ENCODE measurements around the gene ANO7.
"Not testable (repeated sequence)": the region's sequence is repeated elsewhere in the genome, so short reads cannot be mapped to it uniquely, and the experiment has no call there.

ANO7 gene

GRCh38 chr2:241197246-241197645, 8.8 kb downstream of the ANO7 start:
- H3K36me3 ChIP-seq (ENCODE audit: control insufficient read depth, low read depth, low read length); H3K4me1 ChIP-seq (ENCODE audit: control insufficient read depth, low read depth, low read length); H3K27me3 ChIP-seq (ENCODE audit: control insufficient read depth, insufficient read depth, low read length); H3K27ac ChIP-seq (ENCODE audit: low read length); H3K4me3 ChIP-seq (ENCODE audit: low read length); H3K9me3 ChIP-seq (ENCODE audit: control insufficient read depth, low read depth, low read length); H3K9ac ChIP-seq (ENCODE audit: low read length): not testable (repeated sequence)

- Histone ChIP-seq H3K36me3 (ENCODE audit: control insufficient read depth, low read depth, low read length) (no peaks in the 10 kb centered on the region), H3K4me1 (ENCODE audit: control insufficient read depth, low read depth, low read length) (no peaks in the 10 kb centered on the region)
These were observed 9.5 kb downstream of the ANO7 start for GRCh38 chr2:241197947-241198346.

GRCh38 chr2:241198381-241199279, 10.2 kb downstream of the ANO7 start:
- no peaks in the 10 kb centered on the region for H3K4me1 ChIP-seq (ENCODE audit: control insufficient read depth, low read depth, low read length)
- H3K27me3 ChIP-seq (ENCODE audit: control insufficient read depth, insufficient read depth, low read length): no peaks in the 10 kb centered on the region
- no peak overlapping the region for H3K27ac ChIP-seq (ENCODE audit: low read length)
- no peaks in the 10 kb centered on the region for H3K9me3 ChIP-seq (ENCODE audit: control insufficient read depth, low read depth, low read length)
- no peak overlapping the region for H3K9ac ChIP-seq (ENCODE audit: low read length)
- no peaks in the 10 kb centered on the region for H3K36me3 ChIP-seq (ENCODE audit: control insufficient read depth, low read depth, low read length)
- no peak overlapping the region for H3K4me3 ChIP-seq (ENCODE audit: low read length)

More at GRCh38 chr2:241197947-241198346, 9.5 kb downstream of the ANO7 start:
- Histone ChIP-seq H3K9ac (ENCODE audit: low read length) (no peak overlapping the region), H3K4me3 (ENCODE audit: low read length) (no peak overlapping the region), H3K27ac (ENCODE audit: low read length) (no peak overlapping the region), H3K27me3 (ENCODE audit: control insufficient read depth, insufficient read depth, low read length) (no peaks in the 10 kb centered on the region), H3K9me3 (ENCODE audit: control insufficient read depth, low read depth, low read length) (no peaks in the 10 kb centered on the region)

GRCh38 chr2:241199286-241199685, 10.8 kb downstream of the ANO7 start:
- Histone ChIP-seq H3K36me3 (ENCODE audit: control insufficient read depth, low read depth, low read length) (no peaks in the 10 kb centered on the region), H3K27ac (ENCODE audit: low read length) (no peak overlapping the region), H3K27me3 (ENCODE audit: control insufficient read depth, insufficient read depth, low read length) (no peaks in the 10 kb centered on the region), H3K4me3 (ENCODE audit: low read length) (no peak overlapping the region), H3K9ac (ENCODE audit: low read length) (no peak overlapping the region), H3K4me1 (ENCODE audit: control insufficient read depth, low read depth, low read length) (no peaks in the 10 kb centered on the region), H3K9me3 (ENCODE audit: control insufficient read depth, low read depth, low read length) (no peaks in the 10 kb centered on the region)

- Histone ChIP-seq H3K36me3 (ENCODE audit: control insufficient read depth, low read depth, low read length) (no peaks in the 10 kb centered on the region), H3K9me3 (ENCODE audit: control insufficient read depth, low read depth, low read length) (no peaks in the 10 kb centered on the region), H3K4me1 (ENCODE audit: control insufficient read depth, low read depth, low read length) (no peaks in the 10 kb centered on the region)
These were observed 11.7 kb downstream of the ANO7 start for GRCh38 chr2:241199897-241200821.

GRCh38 chr2:241200822-241201395, 12.4 kb downstream of the ANO7 start:
- H3K27ac ChIP-seq (ENCODE audit: low read length): no peak overlapping the region
- H3K9me3 ChIP-seq (ENCODE audit: control insufficient read depth, low read depth, low read length): no peaks in the 10 kb centered on the region
- H3K36me3 ChIP-seq (ENCODE audit: control insufficient read depth, low read depth, low read length): no peaks in the 10 kb centered on the region
- no peaks in the 10 kb centered on the region for H3K4me1 ChIP-seq (ENCODE audit: control insufficient read depth, low read depth, low read length)
- no peak overlapping the region for H3K4me3 ChIP-seq (ENCODE audit: low read length)
- H3K27me3 ChIP-seq (ENCODE audit: control insufficient read depth, insufficient read depth, low read length): no peaks in the 10 kb centered on the region
- H3K9ac ChIP-seq (ENCODE audit: low read length): no peak overlapping the region

More at GRCh38 chr2:241199897-241200821, 11.7 kb downstream of the ANO7 start:
- Histone ChIP-seq H3K9ac (ENCODE audit: low read length) (no peak overlapping the region), H3K27me3 (ENCODE audit: control insufficient read depth, insufficient read depth, low read length) (no peaks in the 10 kb centered on the region), H3K27ac (ENCODE audit: low read length) (no peak overlapping the region), H3K4me3 (ENCODE audit: low read length) (no peak overlapping the region)

GRCh38 chr2:241201445-241202267, 13.2 kb downstream of the ANO7 start:
- Histone ChIP-seq H3K27me3 (ENCODE audit: control insufficient read depth, insufficient read depth, low read length) (no peaks in the 10 kb centered on the region), H3K4me3 (ENCODE audit: low read length) (no peak overlapping the region), H3K36me3 (ENCODE audit: control insufficient read depth, low read depth, low read length) (no peaks in the 10 kb centered on the region), H3K9me3 (ENCODE audit: control insufficient read depth, low read depth, low read length) (no peaks in the 10 kb centered on the region), H3K27ac (ENCODE audit: low read length) (no peak overlapping the region), H3K9ac (ENCODE audit: low read length) (no peak overlapping the region), H3K4me1 (ENCODE audit: control insufficient read depth, low read depth, low read length) (no peaks in the 10 kb centered on the region)

- H3K36me3 ChIP-seq (ENCODE audit: control insufficient read depth, low read depth, low read length): no peaks in the 10 kb centered on the region
- H3K27me3 ChIP-seq (ENCODE audit: control insufficient read depth, insufficient read depth, low read length): no peaks in the 10 kb centered on the region
- H3K9me3 ChIP-seq (ENCODE audit: control insufficient read depth, low read depth, low read length): no peaks in the 10 kb centered on the region
- no peak overlapping the region for H3K27ac ChIP-seq (ENCODE audit: low read length)
- H3K4me1 ChIP-seq (ENCODE audit: control insufficient read depth, low read depth, low read length): no peaks in the 10 kb centered on the region
- H3K4me3 ChIP-seq (ENCODE audit: low read length): no peak overlapping the region
- H3K9ac ChIP-seq (ENCODE audit: low read length): no peak overlapping the region
These were observed 13.8 kb downstream of the ANO7 start for GRCh38 chr2:241202268-241202585.

GRCh38 chr2:241202681-241203080, 14.2 kb downstream of the ANO7 start:
- Histone ChIP-seq H3K9me3 (ENCODE audit: control insufficient read depth, low read depth, low read length) (no peaks in the 10 kb centered on the region), H3K9ac (ENCODE audit: low read length) (no peak overlapping the region), H3K4me3 (ENCODE audit: low read length) (no peak overlapping the region), H3K27me3 (ENCODE audit: control insufficient read depth, insufficient read depth, low read length) (no peaks in the 10 kb centered on the region), H3K36me3 (ENCODE audit: control insufficient read depth, low read depth, low read length) (no peaks in the 10 kb centered on the region), H3K4me1 (ENCODE audit: control insufficient read depth, low read depth, low read length) (no peaks in the 10 kb centered on the region), H3K27ac (ENCODE audit: low read length) (no peak overlapping the region)

- Histone ChIP-seq H3K4me3 (ENCODE audit: low read length) (no peak overlapping the region), H3K27me3 (ENCODE audit: control insufficient read depth, insufficient read depth, low read length) (no peaks in the 10 kb centered on the region), H3K36me3 (ENCODE audit: control insufficient read depth, low read depth, low read length) (no peaks in the 10 kb centered on the region), H3K4me1 (ENCODE audit: control insufficient read depth, low read depth, low read length) (no peaks in the 10 kb centered on the region), H3K9ac (ENCODE audit: low read length) (no peak overlapping the region), H3K27ac (ENCODE audit: low read length) (no peak overlapping the region), H3K9me3 (ENCODE audit: control insufficient read depth, low read depth, low read length) (no peaks in the 10 kb centered on the region)
These were observed 14.9 kb downstream of the ANO7 start for GRCh38 chr2:241203218-241204009.
